AG09309 (cell line): ENCODE measurements around the gene FGF11.

Source experiments
- DNase-seq: peaks from one replicate; pipeline ENCODE4 v3.0.0-alpha.2; 2010; ENCODE audit warnings: low read depth
- H3K4me3 ChIP-seq: 2 replicates; pipeline ENCODE4 v1.5.1; 2011; ENCODE audit warnings: mild to moderate bottlenecking, low read depth, low read length, moderate library complexity; ENCODE audit not compliant: control insufficient read depth
- CTCF ChIP-seq: IDR thresholded peaks from 2 replicates; pipeline ENCODE4 v1.5.1; 2011; ENCODE audit warnings: mild to moderate bottlenecking, low read depth, low read length, inconsistent platforms; ENCODE audit not compliant: insufficient read depth, control insufficient read depth; ENCODE audit errors: missing control alignments

Gene FGF11

GRCh38 chr17:7462474-7463371, 23.4 kb downstream of the FGF11 start:
- no peak overlapping the region for H3K4me3 ChIP-seq
- no peak for DNase-seq
- no peak for TF ChIP-seq CTCF

GRCh38 chr17:7463372-7463846, 24.1 kb downstream of the FGF11 start:
- DNase-seq, result no peak
- TF ChIP-seq CTCF, result no peak
- H3K4me3 ChIP-seq, result no peak overlapping the region

- no peak overlapping the region for H3K4me3 ChIP-seq
- no peak for TF ChIP-seq CTCF
- DNase-seq, result no peak
These were observed 24.8 kb downstream of the FGF11 start for GRCh38 chr17:7464081-7464480.

DNA sequence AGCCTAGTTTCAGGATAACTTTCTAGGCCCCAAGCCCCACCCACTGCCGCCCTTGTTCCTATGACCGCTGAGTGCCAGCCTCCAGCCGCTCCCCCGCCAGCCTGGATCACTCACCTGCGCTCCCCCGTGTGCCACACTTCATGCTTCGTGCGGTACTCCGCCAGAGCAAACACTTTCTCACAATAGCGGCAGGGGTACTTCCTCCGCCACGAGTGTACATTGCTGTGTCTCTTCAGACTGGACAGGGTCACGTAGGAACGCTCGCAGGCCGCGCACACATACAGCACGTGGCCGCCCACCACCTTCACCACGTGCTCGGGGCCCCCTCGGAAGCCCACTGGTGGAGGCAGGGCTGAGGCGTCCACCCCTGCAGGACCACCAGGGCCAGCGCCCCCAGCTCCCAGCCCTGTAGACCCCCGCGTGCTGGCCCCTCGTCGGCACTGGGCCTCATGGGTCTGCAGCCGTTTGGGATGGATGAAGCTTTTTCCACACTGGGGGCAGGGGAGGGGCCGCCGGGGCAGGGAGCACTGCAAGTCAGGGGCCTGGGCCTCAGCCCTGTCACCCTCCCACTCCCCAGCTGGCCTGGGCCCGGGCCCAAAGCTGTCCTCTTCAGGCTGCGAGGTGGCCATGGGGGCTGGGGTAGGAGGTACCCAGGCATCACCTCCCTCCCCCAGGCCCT, 26.4 kb downstream of the FGF11 start:
- no peak overlapping the region for H3K4me3 ChIP-seq
- no peak for DNase-seq
- TF ChIP-seq CTCF, result no peak

GRCh38 chr17:7466318-7466638, 27.0 kb downstream of the FGF11 start:
- no peak overlapping the region for H3K4me3 ChIP-seq
- no peak for DNase-seq
- no peak for TF ChIP-seq CTCF

- DNase-seq, result no peak
- H3K4me3 ChIP-seq, result no peak overlapping the region
- TF ChIP-seq CTCF, result no peak
These were observed 27.5 kb downstream of the FGF11 start for GRCh38 chr17:7466639-7467341.
